GM12892 (cell line): ENCODE data around the gene PCGF3.

Source experiments
- POLR2A ChIP-seq: IDR thresholded peaks from 2 replicates; pipeline ENCODE4 v1.6.1; 2011; ENCODE audit warnings: low read depth, low read length, control low read depth
- TAF1 ChIP-seq: IDR thresholded peaks from 2 replicates; pipeline ENCODE4 v1.6.1; 2011; ENCODE audit warnings: low read depth, mild to moderate bottlenecking, control low read depth, low read length, borderline replicate concordance

DNA sequence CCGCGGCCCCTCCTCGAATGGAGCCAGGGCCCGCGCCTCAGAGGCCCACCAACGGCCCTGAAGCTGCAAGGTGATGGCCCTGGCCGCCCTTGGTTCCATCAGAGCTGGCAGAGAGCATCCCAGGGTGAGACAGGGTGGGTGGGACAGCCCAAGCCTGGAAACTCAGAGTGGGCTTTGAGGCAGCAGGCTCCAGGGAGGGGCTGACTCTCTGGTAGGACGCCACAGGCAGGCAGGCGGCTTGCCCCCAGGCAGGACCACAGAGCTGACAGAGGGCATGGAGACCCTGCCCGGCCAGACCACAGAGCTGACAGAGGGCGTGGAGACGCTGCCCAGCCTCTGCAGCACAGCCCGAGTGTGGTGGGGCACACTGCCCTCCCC lies 26.5 kb upstream of the PCGF3 start:
- TF ChIP-seq POLR2A (no peak), TAF1 (no peak)
